ENCODE measurements around the gene GDPD5.

GDPD5 gene

DNA sequence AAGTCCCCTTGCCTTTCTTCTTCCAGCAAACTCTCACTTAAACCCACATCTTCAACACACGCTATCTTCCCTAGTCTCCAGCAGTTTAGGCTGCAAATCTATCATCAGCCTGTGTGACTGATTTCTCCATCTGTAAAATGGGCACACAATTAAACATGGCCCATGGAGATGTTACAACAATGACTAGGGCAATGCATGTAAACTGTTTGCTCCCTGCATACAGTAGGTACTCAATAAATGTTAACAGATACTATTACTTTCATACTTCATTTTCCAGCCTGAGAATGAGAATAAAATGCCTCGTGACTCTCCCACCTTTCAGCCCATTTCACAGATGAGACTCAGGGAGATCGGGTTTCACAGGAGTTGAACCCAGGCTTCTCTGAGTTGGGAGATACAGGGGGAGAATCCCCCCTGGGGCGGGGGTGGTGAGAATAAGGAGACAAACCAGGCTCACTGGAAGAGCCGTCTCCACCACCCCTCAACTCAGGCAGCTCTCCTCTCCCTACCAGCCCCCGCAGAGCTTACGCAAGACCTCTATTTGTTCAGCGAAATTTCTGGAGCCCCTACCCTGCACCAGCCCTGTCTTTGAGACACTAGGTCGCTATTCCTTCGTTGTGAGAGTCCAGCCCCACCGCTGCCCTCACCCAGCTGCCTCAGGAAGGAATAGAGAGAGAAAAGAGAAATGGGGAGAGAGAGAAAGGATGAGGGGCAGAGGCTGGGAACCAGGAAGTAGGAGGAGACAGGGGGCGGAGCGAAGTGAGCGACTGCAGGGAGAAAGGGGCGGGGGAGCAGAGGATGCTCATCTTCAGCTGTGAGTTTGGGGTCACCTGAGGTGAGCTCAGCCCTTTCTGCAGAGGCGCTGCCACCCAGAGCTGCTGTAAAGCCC is 50.6 kb downstream of the GDPD5 start:
- no peaks in the 10 kb centered on the region for H3K27me3 ChIP-seq
- H3K9me3 ChIP-seq: no peaks in the 10 kb centered on the region
- no peaks in the 10 kb centered on the region for H3K36me3 ChIP-seq
- peak overlapping the region; percentile 62 for H3K27ac ChIP-seq
- H3K4me3 ChIP-seq: no peak overlapping the region
- H3K4me1 ChIP-seq: peaks cover 61% of the 10 kb centered on the region
- TF ChIP-seq Cebpa-rat (IDR thresholded peaks at IDR 0.05): peak; percentile 94
- peak overlapping the region; percentile 73 for H3K4me2 ChIP-seq
- no peaks in the 10 kb centered on the region for H4K20me1 ChIP-seq
- no peak overlapping the region for H3K9ac ChIP-seq

GRCh38 chr11:75474240-75474639 is 51.5 kb downstream of the GDPD5 start:
- no peak overlapping the region; the same call in 1 of the 2 replicates for H3K9ac ChIP-seq
- no peak overlapping the region for H3K4me3 ChIP-seq
- H3K27ac ChIP-seq: peak overlapping the region; percentile 62
- H3K9me3 ChIP-seq: no peaks in the 10 kb centered on the region
- H3K4me2 ChIP-seq: peak overlapping the region; percentile 73
- no peaks in the 10 kb centered on the region for H3K27me3 ChIP-seq
- no peaks in the 10 kb centered on the region for H4K20me1 ChIP-seq
- no peaks in the 10 kb centered on the region for H3K36me3 ChIP-seq
- H3K4me1 ChIP-seq: peaks cover 70% of the 10 kb centered on the region
- TF ChIP-seq Cebpa-rat (IDR thresholded peaks at IDR 0.05): no peak

DNA sequence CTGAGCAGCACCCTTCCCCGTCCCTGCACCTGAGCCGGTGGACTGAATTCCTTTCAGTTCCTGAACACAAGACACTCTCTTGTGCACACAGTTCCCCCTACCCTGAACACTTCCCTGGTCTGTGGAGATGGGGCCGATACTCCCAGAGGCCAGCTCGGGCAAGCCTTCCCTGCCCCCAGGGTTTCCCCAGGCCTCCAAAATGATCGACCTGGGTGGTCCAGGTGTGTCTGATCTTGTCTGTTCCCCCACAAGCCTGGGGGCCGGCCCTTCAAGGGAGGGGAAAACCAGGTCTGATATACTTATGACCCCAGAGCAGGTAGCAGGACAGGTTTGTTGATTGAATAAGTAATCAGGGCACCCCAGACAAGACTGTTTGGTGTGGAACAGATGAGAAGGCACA is 52.1 kb downstream of the GDPD5 start:
- no peak overlapping the region for H3K4me3 ChIP-seq

GRCh38 chr11:75472081-75472732 is 53.5 kb downstream of the GDPD5 start:
- peaks cover 82% of the 10 kb centered on the region for H3K4me1 ChIP-seq

More for the DNA sequence above, 52.1 kb downstream of the GDPD5 start:
- Histone ChIP-seq H3K4me2 (no peak overlapping the region), H3K36me3 (no peaks in the 10 kb centered on the region), H3K9ac (no peak overlapping the region), H3K27ac (peak overlapping the region; percentile 62; the same call in 1 of the 2 replicates), H3K4me1 (peaks cover 76% of the 10 kb centered on the region), H3K9me3 (no peaks in the 10 kb centered on the region), H4K20me1 (no peaks in the 10 kb centered on the region), H3K27me3 (no peaks in the 10 kb centered on the region)
- no peak for TF ChIP-seq Cebpa-rat (IDR thresholded peaks at IDR 0.05)

DNA sequence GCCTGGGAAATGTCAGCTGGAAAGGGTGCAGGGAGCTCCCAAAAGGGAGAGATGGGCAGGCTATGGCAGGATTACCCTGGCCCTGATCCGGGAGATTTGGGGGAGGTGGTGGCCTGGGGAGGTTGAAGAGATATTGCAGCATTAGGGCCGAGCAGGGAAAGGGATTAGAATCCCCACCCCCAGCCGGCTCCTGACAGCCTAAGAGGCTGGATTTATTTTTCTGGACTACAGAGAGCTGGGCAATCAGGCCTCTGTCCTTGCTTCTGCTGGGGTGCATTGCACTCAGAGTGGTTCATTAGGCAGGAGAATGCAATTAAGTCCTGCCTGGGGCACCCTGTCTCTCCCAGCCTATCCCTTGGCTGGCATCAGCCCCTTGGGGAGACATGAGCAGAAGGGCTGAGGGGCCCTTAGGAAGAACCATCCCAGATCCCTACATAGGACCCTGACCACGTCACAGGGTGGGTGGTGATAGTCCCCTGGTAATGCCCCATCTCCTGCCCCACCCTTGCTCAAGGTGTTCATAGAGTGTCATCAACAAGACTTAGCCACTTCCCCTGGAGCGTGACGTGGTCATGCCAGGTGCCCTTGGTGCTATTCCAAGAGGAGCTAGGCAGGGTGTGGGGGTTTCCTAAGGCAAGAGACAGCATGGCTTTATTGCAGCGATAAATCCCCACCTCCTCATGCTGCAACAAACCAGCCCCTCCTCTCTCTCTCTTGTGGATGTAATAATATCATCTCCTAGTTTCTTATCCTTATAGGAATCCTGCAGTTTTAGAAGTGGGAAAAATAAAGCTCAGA is 54.4 kb downstream of the GDPD5 start:
- no peak for TF ChIP-seq Cebpa-rat (IDR thresholded peaks at IDR 0.05)
- no peak overlapping the region; the same call in 1 of the 2 replicates for H3K4me2 ChIP-seq
- H3K27ac ChIP-seq: no peak overlapping the region
- no peaks in the 10 kb centered on the region for H3K9me3 ChIP-seq
- no peak overlapping the region for H3K4me3 ChIP-seq
- H3K36me3 ChIP-seq: no peaks in the 10 kb centered on the region
- no peak overlapping the region for H3K9ac ChIP-seq
- H3K27me3 ChIP-seq: no peaks in the 10 kb centered on the region
- peaks cover 76% of the 10 kb centered on the region for H3K4me1 ChIP-seq
- no peaks in the 10 kb centered on the region for H4K20me1 ChIP-seq

More at GRCh38 chr11:75472081-75472732, 53.5 kb downstream of the GDPD5 start:
- no peaks in the 10 kb centered on the region for H3K36me3 ChIP-seq
- H3K4me3 ChIP-seq: no peak overlapping the region
- no peaks in the 10 kb centered on the region for H4K20me1 ChIP-seq
- no peaks in the 10 kb centered on the region for H3K9me3 ChIP-seq
- no peak overlapping the region for H3K4me2 ChIP-seq
- H3K27me3 ChIP-seq: no peaks in the 10 kb centered on the region
- no peak overlapping the region for H3K9ac ChIP-seq
- H3K27ac ChIP-seq: no peak overlapping the region
- TF ChIP-seq Cebpa-rat (IDR thresholded peaks at IDR 0.05): no peak

DNA sequence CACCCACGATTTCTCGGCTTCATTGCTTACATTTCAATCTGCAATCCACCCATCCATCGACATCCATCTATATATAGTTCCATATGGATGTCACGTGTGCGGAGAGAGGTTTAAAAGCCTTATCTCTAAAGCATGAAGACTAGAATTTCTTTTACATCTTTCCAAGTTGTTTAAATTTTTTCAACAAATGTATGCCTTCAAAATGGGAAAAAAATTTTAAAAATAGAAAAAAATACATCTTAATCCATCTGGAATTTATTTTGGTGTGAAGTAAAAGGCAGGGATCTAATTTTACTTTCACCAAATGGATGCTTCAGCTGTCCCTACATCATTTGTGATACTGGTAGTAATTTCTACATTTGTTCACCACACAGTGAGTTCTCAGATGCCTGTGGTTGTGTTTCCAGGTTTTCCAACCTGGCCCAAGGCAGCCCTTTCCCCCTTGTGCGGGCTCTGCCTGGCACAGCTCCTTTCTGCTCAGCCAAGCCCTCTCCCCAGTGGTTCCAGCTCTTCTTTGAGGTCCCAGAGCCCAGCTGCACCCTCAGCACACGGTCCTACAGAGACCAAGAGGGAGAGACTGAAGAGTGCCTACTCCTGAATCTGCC is 55.2 kb downstream of the GDPD5 start:
- Histone ChIP-seq H3K4me3 (no peak overlapping the region), H3K9ac (no peak overlapping the region), H3K36me3 (no peaks in the 10 kb centered on the region), H3K4me2 (no peak overlapping the region; the same call in 1 of the 2 replicates), H3K9me3 (no peaks in the 10 kb centered on the region), H3K27ac (no peak overlapping the region), H4K20me1 (no peaks in the 10 kb centered on the region), H3K27me3 (no peaks in the 10 kb centered on the region), H3K4me1 (peaks cover 68% of the 10 kb centered on the region)
- no peak for TF ChIP-seq Cebpa-rat (IDR thresholded peaks at IDR 0.05)

GRCh38 chr11:75469785-75470405 is 55.8 kb downstream of the GDPD5 start:
- Histone ChIP-seq H3K36me3 (no peaks in the 10 kb centered on the region), H4K20me1 (no peaks in the 10 kb centered on the region), H3K27me3 (no peaks in the 10 kb centered on the region), H3K4me2 (peak overlapping the region; percentile 61), H3K4me3 (no peak overlapping the region), H3K4me1 (peaks cover 61% of the 10 kb centered on the region), H3K27ac (no peak overlapping the region), H3K9me3 (no peaks in the 10 kb centered on the region), H3K9ac (no peak overlapping the region)
- TF ChIP-seq Cebpa-rat (IDR thresholded peaks at IDR 0.05): no peak

DNA sequence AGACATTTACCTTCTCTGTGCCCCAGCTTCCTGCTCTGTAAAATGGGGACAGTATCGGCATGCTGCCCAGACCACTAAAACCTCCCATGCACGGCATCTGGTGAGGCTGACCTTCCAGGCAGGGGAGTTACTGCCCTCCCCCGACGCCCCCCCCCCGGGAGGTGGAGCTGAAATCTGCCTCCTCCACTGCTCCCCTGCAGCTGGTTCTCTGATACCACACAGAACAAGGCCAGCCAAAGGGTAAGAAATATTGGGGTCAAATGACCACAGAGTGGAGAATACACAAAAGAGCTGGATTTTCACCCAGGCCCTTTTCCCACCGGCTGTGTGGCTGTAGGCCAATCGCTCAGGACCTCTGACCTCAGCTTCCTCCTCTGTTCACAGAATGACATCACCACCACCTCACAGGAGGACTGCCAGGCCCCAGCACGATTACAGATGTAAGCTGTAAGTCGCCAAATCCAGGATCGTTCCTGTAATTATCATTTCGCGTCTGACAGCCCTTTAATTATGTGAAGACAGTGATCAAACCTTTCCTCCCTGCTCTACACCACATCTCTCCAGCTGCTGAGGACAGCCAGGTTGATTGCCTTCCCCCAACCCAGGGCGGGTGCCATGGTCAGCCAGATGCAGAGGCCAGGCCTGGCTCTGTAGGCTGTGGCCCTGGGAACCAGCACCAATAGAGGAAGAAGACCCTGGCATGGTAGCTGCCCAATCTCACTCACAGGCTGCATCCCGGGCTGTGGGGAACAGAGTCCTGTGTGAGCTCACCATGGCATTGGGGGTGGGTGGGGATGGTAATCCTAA is 57.0 kb downstream of the GDPD5 start:
- H3K4me3 ChIP-seq: no peak overlapping the region
- no peak overlapping the region for H3K27ac ChIP-seq
- H3K9me3 ChIP-seq: no peaks in the 10 kb centered on the region
- H3K36me3 ChIP-seq: no peaks in the 10 kb centered on the region
- TF ChIP-seq Cebpa-rat (IDR thresholded peaks at IDR 0.05): no peak
- H3K27me3 ChIP-seq: no peaks in the 10 kb centered on the region
- no peaks in the 10 kb centered on the region for H4K20me1 ChIP-seq
- H3K4me1 ChIP-seq: peaks cover 51% of the 10 kb centered on the region
- H3K4me2 ChIP-seq: peak overlapping the region; percentile 61
- no peak overlapping the region for H3K9ac ChIP-seq
